ENCODE measurements around the gene BEND3.
"Not testable (repeated sequence)": the region's sequence is repeated elsewhere in the genome, so short reads cannot be mapped to it uniquely, and the experiment has no call there.

Gene BEND3

GRCh38 chr6:107026965-107027364 is 88.3 kb downstream of the BEND3 start:
- no peak overlapping the region for H3K27ac ChIP-seq
- ChIA-PET CTCF (interaction anchor here (0.6 to 0.8 kb wide), 5 partner anchors 28 to 601 kb away, joined by 3 to 7 read pairs (median 4); no protein-coding TSS in a partner anchor), POLR2A (ENCODE audit: low non-redundant PET) (interaction anchor here (0.6 kb wide), 1 partner anchor 347 kb away, joined by 4 read pairs; no protein-coding TSS in a partner anchor)
- TF ChIP-seq, protein P1, sequence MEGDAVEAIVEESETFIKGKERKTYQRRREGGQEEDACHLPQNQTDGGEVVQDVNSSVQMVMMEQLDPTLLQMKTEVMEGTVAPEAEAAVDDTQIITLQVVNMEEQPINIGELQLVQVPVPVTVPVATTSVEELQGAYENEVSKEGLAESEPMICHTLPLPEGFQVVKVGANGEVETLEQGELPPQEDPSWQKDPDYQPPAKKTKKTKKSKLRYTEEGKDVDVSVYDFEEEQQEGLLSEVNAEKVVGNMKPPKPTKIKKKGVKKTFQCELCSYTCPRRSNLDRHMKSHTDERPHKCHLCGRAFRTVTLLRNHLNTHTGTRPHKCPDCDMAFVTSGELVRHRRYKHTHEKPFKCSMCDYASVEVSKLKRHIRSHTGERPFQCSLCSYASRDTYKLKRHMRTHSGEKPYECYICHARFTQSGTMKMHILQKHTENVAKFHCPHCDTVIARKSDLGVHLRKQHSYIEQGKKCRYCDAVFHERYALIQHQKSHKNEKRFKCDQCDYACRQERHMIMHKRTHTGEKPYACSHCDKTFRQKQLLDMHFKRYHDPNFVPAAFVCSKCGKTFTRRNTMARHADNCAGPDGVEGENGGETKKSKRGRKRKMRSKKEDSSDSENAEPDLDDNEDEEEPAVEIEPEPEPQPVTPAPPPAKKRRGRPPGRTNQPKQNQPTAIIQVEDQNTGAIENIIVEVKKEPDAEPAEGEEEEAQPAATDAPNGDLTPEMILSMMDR (conservative IDR thresholded peaks at IDR 0.05; ENCODE audit: low read depth) = no peak
- no peak for DNase-seq (ENCODE audit: low spot score)

DNA sequence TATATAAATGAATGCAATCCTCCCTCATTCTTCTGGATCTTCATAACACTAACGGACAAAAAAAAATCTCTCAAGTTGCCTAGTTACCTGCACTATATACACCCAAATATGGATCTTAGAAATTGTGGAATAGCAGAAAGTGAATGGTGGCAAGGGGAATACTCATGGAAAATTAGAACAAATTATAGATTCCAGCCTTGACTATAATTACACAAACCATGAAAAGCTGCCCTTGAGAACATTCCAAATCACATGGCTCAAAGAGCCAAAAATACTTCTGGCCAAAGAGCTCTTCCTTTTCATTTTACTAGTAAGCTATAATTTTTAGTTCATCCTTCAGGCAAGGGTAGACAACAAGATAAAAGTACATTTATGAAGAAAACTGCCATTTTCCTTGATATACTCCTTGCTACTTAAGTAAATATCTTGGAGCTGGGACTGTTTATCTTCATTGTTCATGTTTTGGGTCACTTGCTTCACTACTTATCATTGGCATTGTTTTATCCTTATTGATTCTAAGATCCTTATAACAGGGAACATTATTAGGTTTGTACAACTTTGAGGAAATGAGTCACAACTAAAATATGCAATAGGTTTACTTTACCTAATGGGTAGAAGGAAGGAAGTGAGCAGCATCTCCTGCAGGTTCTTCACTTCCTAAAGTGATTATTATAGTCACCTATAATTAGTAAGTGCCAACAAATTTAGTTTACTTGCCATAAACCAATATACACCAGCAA is 93.7 kb downstream of the BEND3 start:
- peak; percentile 49 for DNase-seq (ENCODE audit: low spot score)
- no peak overlapping the region for H3K27ac ChIP-seq
- POLR2A ChIA-PET (ENCODE audit: low non-redundant PET) = no interaction called here
- TF ChIP-seq, protein P1 (conservative IDR thresholded peaks at IDR 0.05; ENCODE audit: low read depth) = no peak
- CTCF ChIA-PET = no interaction called here

- no peak for DNase-seq (ENCODE audit: low spot score)
- TF ChIP-seq, protein P1 (conservative IDR thresholded peaks at IDR 0.05; ENCODE audit: low read depth) = no peak
- ChIA-PET CTCF (no interaction called here), POLR2A (ENCODE audit: low non-redundant PET) (no interaction called here)
- H3K27ac ChIP-seq = no peak overlapping the region
Observed at GRCh38 chr6:107020239-107020638, 95.1 kb downstream of the BEND3 start.

DNA sequence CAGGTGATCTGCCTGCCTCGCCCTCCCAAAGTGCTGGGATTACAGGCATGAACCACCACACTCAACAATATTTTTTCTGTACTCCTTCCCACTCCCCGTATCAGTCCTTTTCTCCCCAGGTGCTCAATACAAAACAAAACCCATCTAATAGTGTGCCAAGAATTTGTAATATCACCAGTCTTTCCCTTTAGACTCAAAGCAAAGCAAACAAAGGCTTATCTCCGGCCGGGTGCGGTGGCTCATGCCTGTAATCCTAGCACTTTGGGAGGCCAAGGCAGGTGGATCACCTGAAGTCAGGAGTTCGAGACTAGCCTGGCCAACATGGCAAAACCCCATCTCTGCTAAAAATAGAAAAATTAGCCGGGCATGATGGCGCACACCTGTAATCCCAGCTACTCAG is 95.7 kb downstream of the BEND3 start:
- H3K27ac ChIP-seq; POLR2A ChIA-PET (ENCODE audit: low non-redundant PET); DNase-seq (ENCODE audit: low spot score); CTCF ChIA-PET: not testable (repeated sequence)

DNA sequence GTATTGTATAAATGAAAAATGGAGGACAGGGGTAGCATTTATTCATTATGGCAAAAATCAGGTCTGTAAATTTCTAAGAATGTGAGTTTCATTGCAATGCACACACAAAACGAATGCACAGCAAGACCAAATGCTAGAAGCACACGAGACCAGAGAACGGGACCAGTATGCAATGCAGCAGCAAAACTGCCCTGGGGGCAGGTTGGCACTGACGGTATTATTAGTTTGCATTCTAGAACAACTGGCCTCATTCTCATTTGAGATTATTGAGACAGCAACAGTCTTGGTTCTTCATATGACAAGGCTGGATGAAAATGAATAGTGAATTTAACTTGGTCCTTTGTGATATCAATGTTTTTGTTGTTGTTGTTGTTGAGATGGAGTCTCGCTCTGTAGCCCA is 96.3 kb downstream of the BEND3 start:
- CTCF ChIA-PET = no interaction called here
- DNase-seq (ENCODE audit: low spot score) = no peak
- POLR2A ChIA-PET (ENCODE audit: low non-redundant PET) = no interaction called here
- no peak overlapping the region for H3K27ac ChIP-seq
- TF ChIP-seq, protein P1 (conservative IDR thresholded peaks at IDR 0.05; ENCODE audit: low read depth) = no peak

Data from RWPE1 (cell line).